ENCODE data around the gene PSME3. TPM values are rescaled to one million over a fixed set of nuclear protein-coding genes. Genes with fewer than 3 reads are reported as not detected.
A peak's percentile ranks its signal among the peaks of the same experiment; 100 is the strongest.

PSME3 gene
- total RNA-seq, 1 donor from 2014 or later, result 71.2 TPM

- ATAC-seq (peak; percentile 57), DNase-seq (no peak)
- intact Hi-C loops (cut with micrococcal nuclease), result no loop called here
Measured at GRCh38 chr17:42809250-42809649, 23.9 kb upstream of the PSME3 start.

GRCh38 chr17:42814633-42815399, 18.4 kb upstream of the PSME3 start:
- ATAC-seq (peak; percentile 31), DNase-seq (no peak)
- intact Hi-C loops (cut with micrococcal nuclease), result no loop called here

- intact Hi-C loops (cut with micrococcal nuclease), result no loop called here
- ATAC-seq (no peak), DNase-seq (no peak)
Measured at GRCh38 chr17:42817866-42818265, 15.3 kb upstream of the PSME3 start.

- DNase-seq, result no peak
- no peak for ATAC-seq
- intact Hi-C loops (cut with micrococcal nuclease), result no loop called here
Measured at GRCh38 chr17:42818379-42818778, 14.8 kb upstream of the PSME3 start.

- DNase-seq (peak; percentile 65), ATAC-seq (no peak)
- intact Hi-C loops (cut with micrococcal nuclease), result loop anchor here (10.0 kb wide), 1 partner anchor 95 kb away; no protein-coding TSS in a partner anchor
Measured at GRCh38 chr17:42819939-42820535, 13.2 kb upstream of the PSME3 start.

GRCh38 chr17:42821176-42821575, 12.0 kb upstream of the PSME3 start:
- intact Hi-C loops (cut with micrococcal nuclease), result loop anchor here (10.0 kb wide), 1 partner anchor 96 kb away; no protein-coding TSS in a partner anchor

GRCh38 chr17:42827472-42827871, 5.7 kb upstream of the PSME3 start:
- DNase-seq (no peak), ATAC-seq (no peak)
- intact Hi-C loops (cut with micrococcal nuclease), result loop anchor here (10.0 kb wide), 1 partner anchor 103 kb away; no protein-coding TSS in a partner anchor

More at GRCh38 chr17:42821176-42821575, 12.0 kb upstream of the PSME3 start:
- ATAC-seq (no peak), DNase-seq (no peak)

GRCh38 chr17:42830971-42831370, 2.2 kb upstream of the PSME3 start:
- intact Hi-C loops (cut with micrococcal nuclease), result no loop called here
- DNase-seq (no peak), ATAC-seq (no peak)

- intact Hi-C loops (cut with micrococcal nuclease), result no loop called here
Measured at GRCh38 chr17:42832213-42832933, 824 bp upstream of the PSME3 start.

GRCh38 chr17:42833767-42834422, 698 bp downstream of the PSME3 start:
- DNase-seq, result no peak
- ATAC-seq, result peak; percentile 3
- intact Hi-C loops (cut with micrococcal nuclease), result no loop called here

More at GRCh38 chr17:42832213-42832933, 824 bp upstream of the PSME3 start:
- DNase-seq (no peak), ATAC-seq (peak; percentile 7)

- DNase-seq (no peak), ATAC-seq (no peak)
- intact Hi-C loops (cut with micrococcal nuclease), result no loop called here
Measured at GRCh38 chr17:42835732-42836131, 2.5 kb downstream of the PSME3 start.

- ATAC-seq, result no peak
- no peak for DNase-seq
- intact Hi-C loops (cut with micrococcal nuclease), result no loop called here
Measured at GRCh38 chr17:42841975-42842685, 8.9 kb downstream of the PSME3 start.

- no peak for DNase-seq
- intact Hi-C loops (cut with micrococcal nuclease), result no loop called here
- peak; percentile 73 for ATAC-seq
Measured at GRCh38 chr17:42843358-42843934, 10.2 kb downstream of the PSME3 start.

- intact Hi-C loops (cut with micrococcal nuclease), result loop anchor here (2.0 kb wide), 1 partner anchor 93 kb away; no protein-coding TSS in a partner anchor
- no peak for ATAC-seq
- DNase-seq, result no peak
Measured at GRCh38 chr17:42844271-42844670, 11.1 kb downstream of the PSME3 start, which contains the start of gene AOC2. TSS of gene AOC2 (plus strand) at chr17:42844580. CDS start at chr17:42844627, 47 bp downstream.

GRCh38 chr17:42844761-42845555, 11.8 kb downstream of the PSME3 start:
- ATAC-seq (no peak), DNase-seq (no peak)
- intact Hi-C loops (cut with micrococcal nuclease), result loop anchor here (2.0 kb wide), 1 partner anchor 92 kb away; no protein-coding TSS in a partner anchor

- no peak for ATAC-seq
- intact Hi-C loops (cut with micrococcal nuclease), result loop anchor here (2.0 kb wide), 1 partner anchor 91 kb away; no protein-coding TSS in a partner anchor
- DNase-seq, result no peak
Measured at GRCh38 chr17:42845556-42845917, 12.3 kb downstream of the PSME3 start.

- no peak for ATAC-seq
- DNase-seq, result no peak
- intact Hi-C loops (cut with micrococcal nuclease), result loop anchor here (2.0 kb wide), 1 partner anchor 91 kb away; no protein-coding TSS in a partner anchor
Measured at GRCh38 chr17:42845918-42846593, 12.9 kb downstream of the PSME3 start.
